GM12874 (cell line): ENCODE data around the gene LRRC8C.

Experiments used
- CTCF ChIP-seq: IDR thresholded peaks from 2 replicates; pipeline ENCODE4 v1.5.1; 2011; ENCODE audit warnings: low read depth, mild to moderate bottlenecking, control low read depth, low read length, moderate library complexity; ENCODE audit not compliant: insufficient read depth

Gene LRRC8C

DNA sequence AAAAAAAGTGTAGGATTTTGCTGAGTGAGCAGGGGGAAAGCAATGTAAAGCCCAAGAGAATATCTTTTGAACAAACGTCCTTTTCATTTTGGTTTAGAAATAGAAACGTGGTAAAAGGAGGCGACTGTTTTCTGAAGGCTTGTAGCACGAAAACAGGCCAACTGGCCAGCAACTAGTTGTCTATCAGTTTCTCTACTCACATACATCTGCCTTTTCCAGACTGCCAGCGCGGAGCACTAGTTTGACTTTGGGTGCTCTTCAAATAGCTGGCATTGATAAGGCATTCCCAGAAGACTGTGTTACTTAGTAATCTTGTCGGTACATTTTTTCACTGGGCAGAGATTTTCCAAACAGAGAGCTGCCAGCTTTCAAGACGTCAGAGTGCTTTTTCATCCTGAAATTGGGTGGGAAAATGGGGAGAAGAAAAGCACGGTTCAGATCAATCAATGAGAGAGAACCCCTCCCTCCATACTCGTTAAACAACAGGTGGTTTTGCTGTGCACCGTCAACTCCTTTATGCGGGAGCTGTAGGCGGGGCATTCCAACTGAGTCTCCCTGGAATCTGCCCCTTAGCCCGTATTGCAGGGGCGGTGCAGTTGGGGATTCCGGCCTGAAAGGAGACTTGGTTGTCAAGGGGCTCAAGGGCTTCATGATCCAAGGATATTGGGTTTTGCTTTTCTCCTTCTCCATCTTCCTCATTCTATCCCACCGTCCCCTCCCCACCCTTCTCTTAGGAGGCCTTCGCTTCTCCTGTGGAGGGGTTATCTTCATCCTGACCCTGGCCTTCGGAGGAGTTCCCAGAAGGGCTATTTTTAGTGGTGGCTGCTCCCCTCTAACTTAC is 884 bp upstream of the LRRC8C start:
- TF ChIP-seq CTCF, result no peak

- TF ChIP-seq CTCF, result no peak
Observed at GRCh38 chr1:89633248-89633799, 404 bp downstream of the LRRC8C start.

DNA sequence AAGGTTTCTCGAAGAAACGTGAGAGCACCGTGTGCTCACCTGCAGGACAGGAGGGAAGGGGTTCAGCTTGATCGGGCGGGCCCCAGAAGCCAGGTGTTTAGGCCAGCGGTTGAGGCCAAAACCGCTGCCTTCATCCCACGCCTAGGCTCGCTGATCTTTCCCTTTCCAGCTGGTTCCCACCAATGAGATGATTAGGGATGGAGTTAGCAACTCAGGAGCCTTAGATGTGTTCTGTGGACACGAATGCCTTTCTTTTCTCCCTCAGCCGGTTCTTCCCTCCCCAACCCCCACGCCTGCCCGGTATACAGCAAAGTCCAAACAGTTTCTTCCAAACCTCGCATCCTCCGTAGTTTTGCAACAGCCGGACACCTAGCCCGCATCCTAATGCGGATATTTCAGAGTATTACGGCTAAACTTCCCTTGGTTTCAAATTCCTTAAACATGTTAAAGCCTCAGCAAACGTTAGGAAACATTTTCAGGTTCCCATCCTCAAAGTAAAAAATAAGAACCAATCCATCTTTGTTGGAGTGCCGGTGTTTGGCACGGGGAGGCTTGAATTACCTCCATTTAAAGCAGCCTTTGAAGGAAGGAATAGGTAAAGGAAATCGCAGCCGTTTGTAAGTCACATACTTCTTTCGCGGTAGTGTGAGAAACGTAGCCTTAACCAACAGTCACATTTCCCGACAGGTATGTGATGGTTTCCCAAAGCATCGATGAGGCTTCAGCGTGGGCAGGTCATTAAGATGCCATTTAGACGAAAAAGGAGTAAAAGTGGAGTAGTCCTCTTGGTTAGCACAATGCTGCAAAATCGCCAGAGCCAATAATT is 1.1 kb downstream of the LRRC8C start:
- TF ChIP-seq CTCF, result no peak

DNA sequence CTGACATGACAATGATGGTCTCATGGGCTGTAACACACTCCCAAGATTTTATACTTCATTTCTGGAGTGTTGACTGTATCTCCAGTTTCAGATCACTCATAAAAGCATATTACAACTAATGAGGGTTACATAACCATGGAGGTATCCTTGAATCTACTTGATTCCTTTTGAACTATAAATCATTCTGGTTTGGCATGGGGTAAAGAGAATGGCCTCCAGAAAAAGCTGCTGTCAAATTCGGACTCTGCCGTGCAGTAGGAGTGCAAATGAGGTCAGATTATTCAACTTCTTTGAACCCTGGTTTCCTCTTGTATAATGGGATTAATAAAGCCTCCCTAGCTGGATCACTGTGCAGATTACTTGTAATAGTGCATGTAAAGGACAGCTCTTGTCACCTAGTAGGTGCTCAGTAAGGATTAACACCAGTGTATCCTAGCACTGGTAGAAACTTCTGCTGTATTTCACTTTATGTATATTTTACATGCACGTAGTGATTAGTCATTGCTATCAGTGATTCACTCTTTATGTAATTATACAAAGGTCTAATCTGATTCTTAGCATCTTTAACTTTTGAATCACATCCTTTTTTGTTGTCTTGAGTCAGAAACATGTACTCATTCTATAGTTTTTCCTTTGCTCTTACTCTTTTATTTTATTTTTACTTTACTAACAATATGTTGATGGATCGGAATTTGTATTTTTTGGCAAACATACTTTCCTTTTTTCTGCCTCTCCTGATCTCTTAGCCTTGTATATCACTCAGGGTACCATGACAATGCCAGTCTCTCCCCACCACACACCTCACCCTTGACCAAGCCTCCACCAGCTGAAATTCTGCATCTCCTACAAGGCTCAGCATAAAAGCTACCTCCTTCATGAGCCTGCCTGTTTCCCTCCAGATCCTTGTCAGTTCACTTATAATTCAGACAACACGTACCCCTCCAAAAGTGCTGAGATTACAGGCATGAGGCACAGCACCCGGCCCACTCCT is 3.2 kb downstream of the LRRC8C start:
- no peak for TF ChIP-seq CTCF

DNA sequence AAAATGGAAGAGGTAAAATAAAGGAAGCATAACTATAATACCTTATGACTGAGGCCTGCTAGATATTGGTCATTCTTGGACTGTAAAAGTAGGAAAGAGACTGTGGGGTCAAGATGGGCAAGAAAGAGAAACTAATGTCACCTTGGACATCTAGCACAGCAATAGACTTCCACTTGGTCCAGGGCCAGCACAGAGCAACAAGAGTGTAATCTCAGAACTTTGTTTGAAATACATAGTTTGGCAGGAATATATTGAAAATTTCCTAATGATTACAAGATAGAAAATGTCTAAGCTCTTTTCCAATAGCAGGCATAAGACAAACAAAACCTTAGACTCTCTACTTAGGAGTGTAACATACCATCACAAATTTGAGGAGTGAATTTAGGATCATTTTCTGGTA is 4.6 kb downstream of the LRRC8C start:
- TF ChIP-seq CTCF, result no peak

- TF ChIP-seq CTCF, result no peak
Observed at GRCh38 chr1:89640440-89640839, 7.5 kb downstream of the LRRC8C start.
